SK-N-SH (cell line): ENCODE measurements around the gene PTGER1. TPM values are rescaled to one million over a fixed set of nuclear protein-coding genes. Genes with fewer than 3 reads are reported as not detected.

Experiments used
- CTCF ChIA-PET: fragments of 300-600, 350-600 bp; formaldehyde crosslinking; extraction: SDS; loops from one replicate; lab custom pipeline; 2021; lab: Yijun Ruan, JAX
- POLR2A ChIA-PET: fragments of 350-600 bp; sonication (Branson Sonifier 250); formaldehyde crosslinking; extraction: SDS; loops from one replicate; lab custom pipeline; 2020; ENCODE audit warnings: antibody characterized with exemption, inconsistent platforms; lab: Yijun Ruan, JAX
- DNase-seq: peaks from one replicate; pipeline ENCODE4 v3.0.0; 2012
- H2AFZ ChIP-seq: fragments of 200-600 bp; sonication (generic); 2 replicates; pipeline ENCODE4 v1.8.1; 2016; ENCODE audit warnings: antibody characterized with exemption, mild to moderate bottlenecking, low read depth
- H3F3A ChIP-seq: fragments of 200-600 bp; sonication (generic); replicated peaks from 2 replicates; pipeline ENCODE3; 2016; ENCODE audit warnings: antibody characterized with exemption, mild to moderate bottlenecking; ENCODE audit not compliant: insufficient read depth
- H3K27ac ChIP-seq, 2 experiments: fragments of 200-500 bp in 1 of 2; fragments of 200-600 bp in 1 of 2; sonication (Bioruptor generic) in 1 of 2; sonication (generic), shearing (Covaris generic) in 1 of 2; 2 replicates each; pipeline versions ENCODE4 v1.5.1 to v1.6.1; 2014 to 2016; ENCODE audit warnings: low read depth in 2 of 2, inconsistent platforms in 1 of 2, low read length in 1 of 2, mild to moderate bottlenecking in 1 of 2, mixed read lengths in 1 of 2
- H3K27me3 ChIP-seq: fragments of 200-600 bp; sonication (generic), shearing (Covaris generic); 2 replicates; pipeline ENCODE4 v1.6.1; 2016; ENCODE audit warnings: mixed run types; ENCODE audit not compliant: insufficient read depth
- H3K36me3 ChIP-seq, 2 experiments: fragments of 200-500 bp in 1 of 2; fragments of 200-600 bp in 1 of 2; sonication (Bioruptor generic) in 1 of 2; sonication (generic) in 1 of 2; replicated peaks in 1 of 2; 2 replicates each; pipeline versions ENCODE3 to v1.5.1; 2014 to 2016; ENCODE audit warnings: low read length in 1 of 2, mild to moderate bottlenecking in 1 of 2; ENCODE audit not compliant: insufficient read depth in 2 of 2, control insufficient read depth in 1 of 2
- H3K4me1 ChIP-seq, 2 experiments: fragments of 200-500 bp in 1 of 2; fragments of 200-600 bp in 1 of 2; sonication (Bioruptor generic) in 1 of 2; sonication (generic), shearing (Covaris generic) in 1 of 2; 2 replicates each; pipeline versions ENCODE4 v1.5.1 to v1.6.1; 2014 to 2016; ENCODE audit warnings: low read depth in 1 of 2, low read length in 1 of 2, mixed run types in 1 of 2; ENCODE audit not compliant: insufficient read depth in 2 of 2, control insufficient read depth in 1 of 2
- H3K4me2 ChIP-seq: fragments of 200-600 bp; sonication (generic), shearing (Covaris generic); 2 replicates; pipeline ENCODE4 v1.6.1; 2017; ENCODE audit warnings: mixed run types
- H3K4me3 ChIP-seq, 2 experiments: fragments of 200-500 bp in 1 of 2; fragments of 200-600 bp in 1 of 2; sonication (Bioruptor generic) in 1 of 2; sonication (generic), shearing (Covaris generic) in 1 of 2; 2 replicates each; pipeline versions ENCODE4 v1.5.1 to v1.8.1; 2014 to 2016; ENCODE audit warnings: low read depth in 2 of 2, inconsistent platforms in 1 of 2, low read length in 1 of 2, mild to moderate bottlenecking in 1 of 2, mixed read lengths in 1 of 2, moderate library complexity in 1 of 2
- H3K79me2 ChIP-seq: fragments of 200-600 bp; sonication (generic); 2 replicates; pipeline ENCODE4 v1.8.1; 2017; ENCODE audit warnings: mild to moderate bottlenecking; ENCODE audit not compliant: insufficient read depth
- H3K9ac ChIP-seq: fragments of 200-600 bp; sonication (generic); 2 replicates; pipeline ENCODE4 v1.6.1; 2017; ENCODE audit warnings: mixed run types
- H3K9me2 ChIP-seq: fragments of 200-600 bp; sonication (generic); 2 replicates; pipeline ENCODE4 v1.6.1; 2017; ENCODE audit warnings: mixed run types
- H3K9me3 ChIP-seq: fragments of 200-600 bp; sonication (generic); 2 replicates; pipeline ENCODE4 v1.6.1; 2017; ENCODE audit warnings: mixed run types, mild to moderate bottlenecking, moderate library complexity
- H4K20me1 ChIP-seq: fragments of 200-600 bp; sonication (generic); 2 replicates; pipeline ENCODE4 v1.6.1; 2017; ENCODE audit warnings: mild to moderate bottlenecking, mixed run types; ENCODE audit not compliant: insufficient read depth
- EP300 ChIP-seq, 2 experiments: IDR thresholded peaks; 2 replicates each; pipeline versions ENCODE4 v1.4.0 to v1.6.1; 2012; ENCODE audit warnings: borderline replicate concordance in 1 of 2, low read depth in 1 of 2, low read length in 1 of 2
- FOXM1 ChIP-seq: IDR thresholded peaks from 2 replicates; pipeline ENCODE4 v1.4.0; 2012; ENCODE audit warnings: low read depth, mild to moderate bottlenecking
- GABPA ChIP-seq: IDR thresholded peaks from 2 replicates; pipeline ENCODE4 v1.4.0; 2012; ENCODE audit warnings: low read depth, mild to moderate bottlenecking
- NFIC ChIP-seq: IDR thresholded peaks from 2 replicates; pipeline ENCODE4 v1.4.0; 2012; ENCODE audit warnings: borderline replicate concordance
- RCOR1 ChIP-seq: fragments of 150-350 bp; IDR thresholded peaks from 2 replicates; pipeline ENCODE4 v1.6.1; 2017; ENCODE audit warnings: antibody characterized with exemption, low read length
- SMC3 ChIP-seq: IDR thresholded peaks from 2 replicates; pipeline ENCODE4 v1.6.1; 2012; ENCODE audit warnings: low read depth, low read length, improper control_type of control experiment
- TEAD4 ChIP-seq: IDR thresholded peaks from 2 replicates; pipeline ENCODE4 v1.4.0; 2012; ENCODE audit warnings: mild to moderate bottlenecking, borderline replicate concordance; ENCODE audit not compliant: insufficient read depth
- WGBS: methylation state at CpG from one replicate; pipeline ENCODE4 v1.1.6; 2017; ENCODE audit warnings: low lambda C conversion rate; 5-methylcytosine and 5-hydroxymethylcytosine counted together
- polyA plus RNA-seq, 3 experiments: library from polyadenylated mRNA; depleted of rRNA; stranded (reverse); fragments of >200 nt; gene quantifications; 2 replicates each; pipeline ENCODE4 v1.2.3, GENCODE V29; 2012
- TF ChIP-seq, protein P1 (sequence below): fragments of 150-350 bp; IDR thresholded peaks from 2 replicates; pipeline ENCODE4 v1.6.1; 2017; ENCODE audit warnings: antibody characterized with exemption, low read length, low read depth, borderline replicate concordance
- TF ChIP-seq, protein P2 (sequence below): IDR thresholded peaks from 2 replicates; pipeline ENCODE4 v1.4.0; 2012; ENCODE audit warnings: low read depth, borderline replicate concordance
- TF ChIP-seq, protein P3 (sequence below): IDR thresholded peaks from 2 replicates; pipeline ENCODE4 v1.4.0; 2012; ENCODE audit warnings: low read depth
- TF ChIP-seq, protein P4 (sequence below): IDR thresholded peaks from 2 replicates; pipeline ENCODE4; 2012

PTGER1 gene
- polyA plus RNA-seq, 1 of the 3 experiments (the other 2 are of a cell fraction), result 6.0 TPM

DNA sequence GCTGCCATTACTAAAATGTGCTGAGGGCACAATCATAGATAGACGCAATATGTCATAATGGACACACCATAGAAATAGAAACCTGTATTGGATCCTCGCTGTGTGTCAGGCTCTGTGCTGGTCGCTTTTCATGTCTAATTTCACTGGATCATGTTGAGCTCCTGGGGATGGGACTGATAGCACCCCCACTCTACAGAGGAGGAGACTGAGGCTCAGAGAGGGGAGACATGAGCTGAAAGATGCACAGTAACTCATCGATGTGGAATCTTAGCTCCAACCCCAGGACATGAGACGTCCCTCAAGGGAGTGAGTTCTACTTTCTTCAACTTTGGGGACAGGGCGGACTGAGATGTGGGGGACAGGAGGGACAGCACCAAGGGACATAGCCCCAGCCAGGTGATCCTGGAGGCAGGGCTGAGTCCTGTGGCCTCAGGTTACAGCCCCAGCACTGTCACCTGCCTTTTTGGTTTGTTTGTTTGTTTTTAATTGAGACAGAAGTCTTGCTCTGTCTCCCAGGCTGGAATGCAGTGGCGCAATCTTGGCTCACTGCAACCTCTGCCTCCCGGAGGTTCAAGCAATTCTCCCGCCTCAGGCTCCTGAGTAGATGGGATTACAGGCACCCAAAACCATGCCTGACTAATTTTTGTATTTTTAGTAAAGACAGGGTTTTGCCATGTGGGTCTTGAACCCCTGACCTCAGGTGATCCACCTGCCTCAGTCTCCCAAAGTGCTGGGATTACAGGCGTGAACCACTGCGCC is 27.4 kb upstream of the PTGER1 start:
- WGBS, result 63% methylated on average over 10 of the region's 11 CpGs
- H3K9me2 ChIP-seq, result no peaks in the 10 kb centered on the region
- TF ChIP-seq, protein P1, sequence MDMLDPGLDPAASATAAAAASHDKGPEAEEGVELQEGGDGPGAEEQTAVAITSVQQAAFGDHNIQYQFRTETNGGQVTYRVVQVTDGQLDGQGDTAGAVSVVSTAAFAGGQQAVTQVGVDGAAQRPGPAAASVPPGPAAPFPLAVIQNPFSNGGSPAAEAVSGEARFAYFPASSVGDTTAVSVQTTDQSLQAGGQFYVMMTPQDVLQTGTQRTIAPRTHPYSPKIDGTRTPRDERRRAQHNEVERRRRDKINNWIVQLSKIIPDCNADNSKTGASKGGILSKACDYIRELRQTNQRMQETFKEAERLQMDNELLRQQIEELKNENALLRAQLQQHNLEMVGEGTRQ, result no peak
- TF ChIP-seq, protein P2, sequence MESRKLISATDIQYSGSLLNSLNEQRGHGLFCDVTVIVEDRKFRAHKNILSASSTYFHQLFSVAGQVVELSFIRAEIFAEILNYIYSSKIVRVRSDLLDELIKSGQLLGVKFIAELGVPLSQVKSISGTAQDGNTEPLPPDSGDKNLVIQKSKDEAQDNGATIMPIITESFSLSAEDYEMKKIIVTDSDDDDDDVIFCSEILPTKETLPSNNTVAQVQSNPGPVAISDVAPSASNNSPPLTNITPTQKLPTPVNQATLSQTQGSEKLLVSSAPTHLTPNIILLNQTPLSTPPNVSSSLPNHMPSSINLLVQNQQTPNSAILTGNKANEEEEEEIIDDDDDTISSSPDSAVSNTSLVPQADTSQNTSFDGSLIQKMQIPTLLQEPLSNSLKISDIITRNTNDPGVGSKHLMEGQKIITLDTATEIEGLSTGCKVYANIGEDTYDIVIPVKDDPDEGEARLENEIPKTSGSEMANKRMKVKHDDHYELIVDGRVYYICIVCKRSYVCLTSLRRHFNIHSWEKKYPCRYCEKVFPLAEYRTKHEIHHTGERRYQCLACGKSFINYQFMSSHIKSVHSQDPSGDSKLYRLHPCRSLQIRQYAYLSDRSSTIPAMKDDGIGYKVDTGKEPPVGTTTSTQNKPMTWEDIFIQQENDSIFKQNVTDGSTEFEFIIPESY, result no peak
- TF ChIP-seq RCOR1, result no peak
- TF ChIP-seq EP300 (IDR thresholded peaks at IDR 0.05; ENCODE audit: borderline replicate concordance in 1 of 2, low read depth in 1 of 2, low read length in 1 of 2), result no peak
- TF ChIP-seq GABPA, result no peak
- no peak for TF ChIP-seq NFIC
- TF ChIP-seq, all 33 proteins: peak for 0
- Histone ChIP-seq H2AFZ (no peak overlapping the region), H3K4me3 (no peak overlapping the region), H3K4me1 (peaks cover 0 to 1% of the 10 kb centered on the region in 2 experiments; a peak in 1 of 4 replicates), H3K36me3 (no peaks in the 10 kb centered on the region), H3K9ac (no peak overlapping the region), H4K20me1 (no peaks in the 10 kb centered on the region), H3K27me3 (no peaks in the 10 kb centered on the region), H3K4me2 (no peak overlapping the region), H3F3A (peaks cover 28% of the 10 kb centered on the region), H3K27ac (no peak overlapping the region), H3K9me3 (no peaks in the 10 kb centered on the region), H3K79me2 (no peaks in the 10 kb centered on the region)
- CTCF ChIA-PET, result no interaction called here
- POLR2A ChIA-PET, result no interaction called here
- no peak for DNase-seq

DNA sequence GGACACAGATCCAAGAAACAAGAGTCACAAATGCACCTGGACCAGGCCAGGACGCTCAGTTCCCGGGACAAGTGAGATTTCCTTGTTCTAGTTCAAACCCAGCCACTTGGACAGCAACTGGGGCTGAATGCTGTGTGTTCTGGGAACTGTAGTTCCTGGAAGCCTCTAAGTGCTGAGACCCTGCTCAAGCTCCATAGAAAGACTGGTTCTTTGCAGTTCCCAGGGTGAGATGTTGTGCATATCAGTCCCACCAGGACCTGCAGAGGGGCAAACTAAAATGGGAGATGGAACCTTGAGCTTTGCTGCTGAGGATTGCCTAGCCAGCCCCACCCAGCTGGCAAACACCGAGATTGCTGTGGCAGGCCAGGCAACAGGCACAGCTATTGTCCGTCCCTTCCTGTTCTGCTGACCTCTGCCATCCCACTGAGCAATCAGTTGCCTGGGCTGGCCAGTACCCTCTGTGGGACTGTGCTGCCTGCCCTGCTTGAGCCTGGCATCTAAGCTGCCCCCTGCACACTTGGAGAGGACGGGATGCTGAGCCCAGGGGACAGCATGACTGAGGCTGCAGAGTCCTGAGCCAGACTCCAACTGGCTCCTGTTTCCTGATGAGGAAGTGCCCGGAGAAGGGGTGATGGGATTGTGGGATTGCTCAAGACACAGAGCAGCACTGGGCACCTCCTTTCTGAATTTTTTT is 22.2 kb upstream of the PTGER1 start:
- CTCF ChIA-PET, result interaction anchor here (0.9 to 3.9 kb wide), 5 partner anchors 8 to 59 kb away, joined by 3 to 45 read pairs (median 4); no protein-coding TSS in a partner anchor
- 64% methylated on average over 3 of the region's 6 CpGs for WGBS

More for the DNA sequence above, 22.2 kb upstream of the PTGER1 start:
- Histone ChIP-seq H4K20me1 (peaks cover 16% of the 10 kb centered on the region), H3K9me2 (no peaks in the 10 kb centered on the region), H3K27ac (no peak overlapping the region), H3K4me1 (peaks cover 4 to 25% of the 10 kb centered on the region in 2 experiments; a peak in 2 of 4 replicates), H3K4me2 (no peak overlapping the region), H3K9me3 (no peaks in the 10 kb centered on the region), H3F3A (no peaks in the 10 kb centered on the region), H2AFZ (no peak overlapping the region), H3K79me2 (peaks cover 34% of the 10 kb centered on the region), H3K4me3 (no peak overlapping the region), H3K36me3 (no peaks in the 10 kb centered on the region), H3K27me3 (no peaks in the 10 kb centered on the region), H3K9ac (no peak overlapping the region)
- TF ChIP-seq NFIC (no peak), FOXM1 (no peak), TEAD4 (no peak), SMC3 (no peak)
- TF ChIP-seq, protein P3, sequence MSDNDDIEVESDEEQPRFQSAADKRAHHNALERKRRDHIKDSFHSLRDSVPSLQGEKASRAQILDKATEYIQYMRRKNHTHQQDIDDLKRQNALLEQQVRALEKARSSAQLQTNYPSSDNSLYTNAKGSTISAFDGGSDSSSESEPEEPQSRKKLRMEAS, result no peak
- TF ChIP-seq, protein P2, result no peak
- TF ChIP-seq, protein P4, sequence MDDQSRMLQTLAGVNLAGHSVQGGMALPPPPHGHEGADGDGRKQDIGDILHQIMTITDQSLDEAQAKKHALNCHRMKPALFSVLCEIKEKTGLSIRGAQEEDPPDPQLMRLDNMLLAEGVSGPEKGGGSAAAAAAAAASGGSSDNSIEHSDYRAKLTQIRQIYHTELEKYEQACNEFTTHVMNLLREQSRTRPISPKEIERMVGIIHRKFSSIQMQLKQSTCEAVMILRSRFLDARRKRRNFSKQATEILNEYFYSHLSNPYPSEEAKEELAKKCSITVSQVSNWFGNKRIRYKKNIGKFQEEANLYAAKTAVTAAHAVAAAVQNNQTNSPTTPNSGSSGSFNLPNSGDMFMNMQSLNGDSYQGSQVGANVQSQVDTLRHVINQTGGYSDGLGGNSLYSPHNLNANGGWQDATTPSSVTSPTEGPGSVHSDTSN, result no peak
- POLR2A ChIA-PET, result interaction anchor here (2.4 kb wide), 1 partner anchor 21 kb away, joined by 15 read pairs; the partner anchor contains the start of gene DNAJB1
- DNase-seq, result no peak
